ENCODE data around the gene ANXA10. TPM values are rescaled to one million over a fixed set of nuclear protein-coding genes. Genes with fewer than 3 reads are reported as not detected.

Gene ANXA10
- polyA plus RNA-seq, 1 donor (not counting 4 experiments of a cell fraction or from before 2014, with no cell fraction given): not detected

GRCh38 chr4:168154546-168155277 lies 62.4 kb downstream of the ANXA10 start:
- H3K9ac ChIP-seq (ENCODE audit: control insufficient read depth, extremely low read depth, insufficient read depth, low read length): no peak overlapping the region
- no peak for FAIRE-seq
- dilution Hi-C loops (cut with MboI; ENCODE audit: extremely low pct_ligation_motif_present, low sequenced_read_pairs): no loop called here

GRCh38 chr4:168162604-168163003 lies 70.3 kb downstream of the ANXA10 start:
- Histone ChIP-seq H3K9me1 (ENCODE audit: control insufficient read depth, extremely low read depth, insufficient read depth, low read length) (no peaks in the 10 kb centered on the region), H3K9me3 (ENCODE audit: control insufficient read depth, low read depth, low read length) (no peaks in the 10 kb centered on the region), H3K4me2 (ENCODE audit: control insufficient read depth, extremely low read depth, insufficient read depth, low read depth, low read length) (no peak overlapping the region), H3K4me1 (ENCODE audit: control insufficient read depth, extremely low read depth, insufficient read depth, low read length) (no peaks in the 10 kb centered on the region), H4K20me1 (ENCODE audit: control insufficient read depth, extremely low read depth, insufficient read depth, low read length) (no peaks in the 10 kb centered on the region), H3K27me3 (ENCODE audit: control insufficient read depth, extremely low read depth, insufficient read depth, low read length) (no peaks in the 10 kb centered on the region), H3K36me3 (ENCODE audit: control insufficient read depth in 2 of 2, extremely low read depth in 1 of 2, insufficient read depth in 2 of 2, low read length in 2 of 2) (no peaks in the 10 kb centered on the region), H2AFZ (ENCODE audit: control insufficient read depth, low read length) (no peak overlapping the region), H3K79me2 (ENCODE audit: control insufficient read depth, insufficient read depth, low read length) (no peaks in the 10 kb centered on the region), H3K4me3 (ENCODE audit: control insufficient read depth in 2 of 3, extremely low read depth in 1 of 3, insufficient read depth in 2 of 3, low read depth in 1 of 3, low read length in 3 of 3) (no peak overlapping the region), H3K27ac (ENCODE audit: control insufficient read depth, insufficient read depth, low read length) (no peak overlapping the region), H3K9ac (ENCODE audit: control insufficient read depth, extremely low read depth, insufficient read depth, low read length) (no peak overlapping the region)
- FAIRE-seq (no peak), DNase-seq (ENCODE audit: low read depth, low spot score) (no peak)
- dilution Hi-C loops (cut with MboI; ENCODE audit: extremely low pct_ligation_motif_present, low sequenced_read_pairs): no loop called here
- TF ChIP-seq CTCF (optimal IDR thresholded peaks at IDR 0.05 in 1 of 3, IDR thresholded peaks at IDR 0.05 in 1 of 3, conservative IDR thresholded peaks at IDR 0.05 in 1 of 3; ENCODE audit: extremely low read depth in 1 of 3, insufficient read depth in 2 of 3, low read length in 3 of 3) (no peak), EZH2 (IDR thresholded peaks at IDR 0.05; ENCODE audit: low read length) (no peak)

More at GRCh38 chr4:168154546-168155277, 62.4 kb downstream of the ANXA10 start:
- Histone ChIP-seq H3K9me3 (ENCODE audit: control insufficient read depth, low read depth, low read length) (no peaks in the 10 kb centered on the region), H3K79me2 (ENCODE audit: control insufficient read depth, insufficient read depth, low read length) (no peaks in the 10 kb centered on the region), H3K4me3 (ENCODE audit: control insufficient read depth in 2 of 3, extremely low read depth in 1 of 3, insufficient read depth in 2 of 3, low read depth in 1 of 3, low read length in 3 of 3) (no peak overlapping the region), H3K4me2 (ENCODE audit: control insufficient read depth, extremely low read depth, insufficient read depth, low read depth, low read length) (no peak overlapping the region), H2AFZ (ENCODE audit: control insufficient read depth, low read length) (no peak overlapping the region), H3K9me1 (ENCODE audit: control insufficient read depth, extremely low read depth, insufficient read depth, low read length) (no peaks in the 10 kb centered on the region), H3K27ac (ENCODE audit: control insufficient read depth, insufficient read depth, low read length) (no peak overlapping the region), H3K27me3 (ENCODE audit: control insufficient read depth, extremely low read depth, insufficient read depth, low read length) (no peaks in the 10 kb centered on the region), H4K20me1 (ENCODE audit: control insufficient read depth, extremely low read depth, insufficient read depth, low read length) (no peaks in the 10 kb centered on the region), H3K36me3 (ENCODE audit: control insufficient read depth in 2 of 2, extremely low read depth in 1 of 2, insufficient read depth in 2 of 2, low read length in 2 of 2) (no peaks in the 10 kb centered on the region), H3K4me1 (ENCODE audit: control insufficient read depth, extremely low read depth, insufficient read depth, low read length) (peaks cover 3% of the 10 kb centered on the region)
- DNase-seq (ENCODE audit: low read depth, low spot score): no peak
- TF ChIP-seq CTCF (optimal IDR thresholded peaks at IDR 0.05 in 1 of 3, IDR thresholded peaks at IDR 0.05 in 1 of 3, conservative IDR thresholded peaks at IDR 0.05 in 1 of 3; ENCODE audit: extremely low read depth in 1 of 3, insufficient read depth in 2 of 3, low read length in 3 of 3) (no peak), EZH2 (IDR thresholded peaks at IDR 0.05; ENCODE audit: low read length) (no peak)
